ENCODE measurements around the gene CDC7. TPM values are rescaled to one million over a fixed set of nuclear protein-coding genes. Genes with fewer than 3 reads are reported as not detected.

The CDC7 gene
- total RNA-seq, 2 experiments from 2014 or later: 28.0 to 30.3 TPM

GRCh38 chr1:91549041-91549735 lies 48.5 kb downstream of the CDC7 start:
- intact Hi-C loops (cut with micrococcal nuclease): no loop called here
- ATAC-seq (peak; percentile 62), DNase-seq (peak; percentile 48)
- CTCF ChIA-PET: interaction anchor here (1.2 kb wide), 1 partner anchor 37 kb away, joined by 3 read pairs; no protein-coding TSS in a partner anchor
- TF ChIP-seq CTCF (IDR thresholded peaks at IDR 0.05): no peak
- Mint-ChIP-seq H3K27ac (peak overlapping the region; percentile 70), H3K4me3 (no peak overlapping the region), H3K27me3 (no peaks in the 10 kb centered on the region), H3K36me3 (ENCODE audit: low read depth) (peaks cover 3% of the 10 kb centered on the region), H3K9me3 (peaks cover 7% of the 10 kb centered on the region), H3K4me1 (ENCODE audit: low read depth) (peaks cover 61% of the 10 kb centered on the region)
- POLR2A ChIA-PET: interaction anchor here (1.0 kb wide), 1 partner anchor 27 kb away, joined by 3 read pairs; no protein-coding TSS in a partner anchor

GRCh38 chr1:91550961-91551360 lies 50.3 kb downstream of the CDC7 start:
- DNase-seq (no peak), ATAC-seq (no peak)
- ChIA-PET POLR2A (interaction anchor here (0.6 kb wide), 1 partner anchor 532 kb away, joined by 3 read pairs; no protein-coding TSS in a partner anchor), CTCF (no interaction called here)
- Mint-ChIP-seq H3K36me3 (ENCODE audit: low read depth) (peaks cover 3% of the 10 kb centered on the region), H3K9me3 (peaks cover 10% of the 10 kb centered on the region), H3K27me3 (no peaks in the 10 kb centered on the region), H3K27ac (peak overlapping the region; percentile 57), H3K4me1 (ENCODE audit: low read depth) (peaks cover 79% of the 10 kb centered on the region), H3K4me3 (no peak overlapping the region)
- intact Hi-C loops (cut with micrococcal nuclease): loop anchor here (10.0 kb wide), 2 partner anchors 204 to 254 kb away; no protein-coding TSS in a partner anchor
- TF ChIP-seq CTCF (IDR thresholded peaks at IDR 0.05): no peak

DNA sequence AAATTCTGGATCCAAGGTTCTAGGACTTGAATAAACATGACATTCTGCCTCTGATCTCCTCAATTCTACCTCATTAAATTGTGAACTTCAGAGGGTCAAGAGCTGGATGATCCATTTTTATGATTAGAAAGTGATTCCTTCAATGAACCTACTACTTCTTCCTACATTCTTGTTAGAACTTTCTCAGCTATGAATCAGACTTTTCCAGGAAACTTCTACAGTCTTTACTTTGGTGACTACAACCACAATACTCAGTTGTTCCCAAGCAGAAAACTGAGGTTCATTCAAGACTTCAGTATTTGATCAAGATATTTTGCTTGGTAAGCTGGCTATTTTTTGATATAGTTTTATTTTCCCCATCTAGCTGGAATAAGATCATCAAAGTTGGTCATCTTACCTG lies 51.4 kb downstream of the CDC7 start:
- ATAC-seq (no peak), DNase-seq (no peak)
- Mint-ChIP-seq H3K9me3 (peaks cover 10% of the 10 kb centered on the region), H3K27ac (peak overlapping the region; percentile 3), H3K36me3 (ENCODE audit: low read depth) (peaks cover 3% of the 10 kb centered on the region), H3K4me3 (no peak overlapping the region), H3K4me1 (ENCODE audit: low read depth) (peaks cover 90% of the 10 kb centered on the region), H3K27me3 (no peaks in the 10 kb centered on the region)
- TF ChIP-seq CTCF (IDR thresholded peaks at IDR 0.05): no peak
- intact Hi-C loops (cut with micrococcal nuclease): loop anchor here (10.0 kb wide), 2 partner anchors 203 to 253 kb away; no protein-coding TSS in a partner anchor
- ChIA-PET POLR2A (interaction anchor here (0.5 kb wide), 1 partner anchor 16 kb away, joined by 3 read pairs; no protein-coding TSS in a partner anchor), CTCF (interaction anchor here (0.9 kb wide), 1 partner anchor 23 kb away, joined by 3 read pairs; no protein-coding TSS in a partner anchor)

DNA sequence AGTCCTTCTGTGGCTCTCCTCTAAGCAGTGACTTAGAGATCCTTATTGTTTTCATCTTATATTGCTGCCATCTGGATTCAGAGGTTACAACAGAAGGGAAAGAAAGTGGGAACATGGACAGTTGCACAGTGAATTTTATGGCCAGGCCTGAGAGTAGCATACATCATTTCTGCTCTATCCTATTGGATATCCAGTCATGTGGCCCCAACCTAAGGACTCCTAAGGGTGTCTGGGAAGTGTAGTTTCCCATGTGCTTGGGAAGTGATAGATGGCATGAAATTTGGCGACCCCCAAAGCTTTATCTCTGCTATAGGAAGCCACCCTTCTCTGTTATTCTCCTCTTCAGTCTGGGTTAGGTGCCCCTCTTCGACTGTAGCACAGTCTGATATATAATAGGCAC lies 51.9 kb downstream of the CDC7 start:
- ATAC-seq (no peak), DNase-seq (no peak)
- peaks cover 3% of the 10 kb centered on the region for H3K36me3 Mint-ChIP-seq (ENCODE audit: low read depth)
- TF ChIP-seq CTCF (IDR thresholded peaks at IDR 0.05): no peak
- ChIA-PET POLR2A (no interaction called here), CTCF (interaction anchor here (0.9 kb wide), 1 partner anchor 24 kb away, joined by 3 read pairs; no protein-coding TSS in a partner anchor)
- H3K4me3 Mint-ChIP-seq: no peak overlapping the region
- peak overlapping the region; percentile 3 for H3K27ac Mint-ChIP-seq
- intact Hi-C loops (cut with micrococcal nuclease): loop anchor here (10.0 kb wide), 2 partner anchors 202 to 252 kb away; no protein-coding TSS in a partner anchor
- no peaks in the 10 kb centered on the region for H3K27me3 Mint-ChIP-seq
- peaks cover 10% of the 10 kb centered on the region for H3K9me3 Mint-ChIP-seq
- H3K4me1 Mint-ChIP-seq (ENCODE audit: low read depth): peaks cover 88% of the 10 kb centered on the region

GRCh38 chr1:91553177-91553591 lies 52.5 kb downstream of the CDC7 start:
- ChIA-PET CTCF (interaction anchor here (1.0 kb wide), 1 partner anchor 330 kb away, joined by 3 read pairs; no protein-coding TSS in a partner anchor), POLR2A (no interaction called here)
- H3K27me3 Mint-ChIP-seq: no peaks in the 10 kb centered on the region
- no peak for TF ChIP-seq CTCF (IDR thresholded peaks at IDR 0.05)
- peaks cover 3% of the 10 kb centered on the region for H3K36me3 Mint-ChIP-seq (ENCODE audit: low read depth)
- DNase-seq (no peak), ATAC-seq (no peak)
- H3K9me3 Mint-ChIP-seq: peaks cover 10% of the 10 kb centered on the region
- no peak overlapping the region for H3K4me3 Mint-ChIP-seq
- intact Hi-C loops (cut with micrococcal nuclease): loop anchor here (10.0 kb wide), 2 partner anchors 202 to 252 kb away; no protein-coding TSS in a partner anchor
- peaks cover 86% of the 10 kb centered on the region for H3K4me1 Mint-ChIP-seq (ENCODE audit: low read depth)
- H3K27ac Mint-ChIP-seq: no peak overlapping the region
